Activated CD8-positive, alpha-beta memory T cell treated with anti-CD3 and anti-CD28 coated beads for 24 hours (primary cell): ENCODE measurements around the gene AGBL1.

Source experiments
- DNase-seq: peaks from one replicate; pipeline ENCODE4 v3.0.0-alpha.2; 2020

The AGBL1 gene

DNA sequence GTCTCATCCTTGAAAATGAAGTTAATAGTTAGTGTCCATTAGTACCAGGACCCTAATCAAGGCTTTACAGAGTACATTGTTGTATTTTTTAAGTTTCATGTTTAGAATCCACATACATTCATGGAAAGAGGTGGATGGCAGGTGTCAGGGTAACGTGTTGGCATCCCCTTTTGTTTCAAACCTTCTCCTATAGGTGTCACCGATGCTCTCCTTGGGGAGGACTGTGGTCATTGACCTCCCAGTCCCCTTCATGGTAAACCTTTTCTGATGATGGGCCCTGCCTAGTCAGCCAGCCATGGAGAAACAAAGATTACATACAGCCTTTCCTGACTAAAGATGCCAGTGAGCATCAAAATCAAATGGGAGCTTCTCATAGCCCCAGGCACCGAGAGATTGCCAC, 574.8 kb downstream of the AGBL1 start:
- no peak for DNase-seq

DNA sequence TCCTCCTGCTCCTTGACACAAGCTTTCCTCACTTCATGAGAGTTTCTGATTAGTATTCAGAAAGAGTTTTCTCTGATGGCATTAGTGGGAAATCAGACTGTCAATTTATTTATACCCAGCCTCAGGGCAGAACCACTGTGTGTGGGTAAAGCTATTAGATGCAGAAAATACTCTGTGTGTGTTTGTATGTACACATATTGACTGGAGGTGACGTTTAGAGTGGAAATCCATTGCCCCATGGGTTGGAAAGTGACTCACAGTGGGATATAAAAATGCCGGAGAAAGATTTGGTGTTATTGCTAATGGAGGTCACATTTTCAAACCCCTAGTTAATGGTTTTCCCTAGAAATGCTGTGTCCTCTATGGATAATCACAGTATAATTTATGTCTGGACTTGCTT, 577.6 kb downstream of the AGBL1 start:
- DNase-seq = no peak

DNA sequence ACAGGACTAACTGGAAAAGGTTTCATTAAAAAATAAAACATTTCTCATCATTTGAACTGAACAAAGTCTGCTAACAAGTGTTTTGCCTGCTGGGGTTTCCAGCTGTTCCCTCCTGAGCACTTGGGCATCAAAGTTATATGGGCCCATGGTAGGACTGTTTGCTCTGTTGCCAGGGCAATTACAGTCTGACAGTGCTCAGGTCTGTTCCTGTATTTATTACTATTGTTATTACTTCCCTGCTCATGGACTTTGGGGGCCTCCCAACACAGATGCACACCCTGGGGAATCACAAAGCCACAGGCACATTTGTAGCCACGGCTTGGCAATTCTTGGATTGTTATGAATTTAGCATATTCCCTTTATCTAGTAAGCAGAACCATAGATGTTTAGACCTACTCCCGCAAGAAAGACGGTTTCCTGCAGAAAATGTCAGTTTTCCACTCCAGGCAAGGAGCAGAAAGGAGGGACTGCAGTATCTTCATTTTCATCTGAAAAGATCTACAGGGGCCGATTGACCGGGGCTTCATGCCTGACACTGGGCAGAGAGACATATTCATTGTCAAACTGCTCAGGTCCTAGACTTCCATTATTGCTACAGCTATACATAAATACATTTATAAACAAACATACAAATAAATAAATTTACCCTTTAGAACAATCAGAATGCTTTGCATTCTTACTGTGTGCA, 580.2 kb downstream of the AGBL1 start:
- DNase-seq = no peak

DNA sequence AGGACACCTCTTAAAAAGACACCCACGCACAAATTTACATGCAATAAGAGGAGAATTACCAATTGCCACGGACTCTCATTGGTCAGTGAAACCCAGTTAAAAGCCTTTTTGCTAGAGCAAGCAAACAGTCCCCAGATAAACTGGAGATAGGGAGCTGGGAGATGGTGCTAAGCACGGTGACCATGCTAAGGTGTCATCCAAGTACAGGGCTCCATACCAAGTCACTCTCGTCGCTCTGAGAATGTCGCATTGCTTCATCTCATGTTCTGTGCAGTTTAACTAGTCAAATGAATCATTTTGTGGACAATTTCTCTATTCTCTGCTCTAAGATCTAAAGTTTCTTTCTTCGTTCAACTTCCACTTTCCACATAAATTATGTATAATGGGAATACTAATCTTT, 581.9 kb downstream of the AGBL1 start:
- no peak for DNase-seq

DNA sequence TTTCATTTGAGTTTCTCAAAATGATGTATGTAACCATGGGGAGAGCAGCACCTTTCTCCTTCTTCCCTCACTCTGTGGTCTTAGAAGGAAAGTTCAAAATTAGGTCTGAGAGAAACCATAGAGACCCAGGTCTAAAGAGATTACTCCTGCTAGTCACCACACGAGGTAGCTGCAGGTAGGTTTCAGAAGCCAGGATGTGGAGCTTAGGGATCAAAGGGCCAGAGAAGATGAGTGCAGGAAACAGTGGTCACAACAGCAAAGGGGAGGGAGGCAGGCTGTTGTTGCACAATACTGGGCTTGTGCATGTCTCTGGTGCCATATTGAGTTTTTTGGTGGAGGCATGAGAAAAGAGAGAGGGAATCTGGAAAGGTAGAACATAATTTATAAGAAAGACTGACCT, 583.6 kb downstream of the AGBL1 start:
- DNase-seq = no peak

DNA sequence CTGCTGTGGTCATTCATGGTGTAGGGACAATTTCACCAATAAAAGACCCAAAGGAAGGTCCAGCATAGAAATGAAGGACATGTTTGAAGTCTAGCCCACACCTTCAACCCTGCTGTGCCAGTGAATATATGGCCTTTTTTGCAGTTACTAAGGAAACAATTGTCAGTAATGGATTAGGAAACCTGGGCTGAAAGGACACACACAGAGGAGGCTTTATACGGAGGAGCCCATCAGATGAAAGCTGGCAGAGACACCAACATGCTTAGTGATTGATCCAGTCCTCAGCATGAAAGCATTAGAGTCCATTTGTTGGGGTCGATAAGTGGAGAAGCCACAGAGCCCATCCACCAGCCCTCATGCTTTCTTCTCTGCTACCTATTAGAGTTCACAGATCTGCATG, 584.3 kb downstream of the AGBL1 start:
- DNase-seq = no peak

DNA sequence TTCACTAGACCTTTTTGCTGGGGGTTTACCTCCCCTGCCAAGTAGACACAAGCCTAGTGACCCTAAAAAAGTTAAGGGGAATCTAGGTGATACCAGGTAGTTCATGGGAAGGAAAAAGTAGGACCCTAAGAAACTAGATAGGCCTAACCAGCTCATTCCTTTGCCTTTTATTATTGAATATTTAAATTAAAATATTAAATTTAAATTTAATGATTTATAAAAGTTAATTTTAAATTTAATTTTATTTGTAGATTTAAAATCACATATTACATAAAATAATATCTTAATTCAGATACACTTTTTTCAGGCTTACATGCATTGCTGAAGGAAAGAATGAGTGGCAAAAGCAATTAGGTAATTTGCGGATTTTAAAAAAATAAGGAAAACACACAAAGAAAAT, 584.9 kb downstream of the AGBL1 start:
- DNase-seq = no peak

DNA sequence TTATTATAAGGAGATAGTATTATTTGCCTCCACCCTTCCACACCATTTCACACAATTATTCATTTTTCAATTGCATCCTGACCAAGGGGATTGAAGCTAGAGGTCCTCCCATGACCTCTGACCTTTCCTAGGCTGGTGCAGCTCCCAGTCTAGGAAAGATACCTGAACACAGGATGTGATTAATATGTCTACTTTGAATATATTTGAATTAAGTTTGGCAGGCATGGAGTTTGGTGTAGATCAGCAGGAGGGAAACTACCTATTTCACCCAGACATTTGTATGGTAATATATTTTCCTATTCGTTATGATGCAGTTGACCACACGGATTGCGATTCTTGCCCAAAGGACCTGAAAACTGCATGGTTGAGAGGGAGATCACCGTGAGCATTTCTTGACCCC, 596.3 kb downstream of the AGBL1 start:
- no peak for DNase-seq

DNA sequence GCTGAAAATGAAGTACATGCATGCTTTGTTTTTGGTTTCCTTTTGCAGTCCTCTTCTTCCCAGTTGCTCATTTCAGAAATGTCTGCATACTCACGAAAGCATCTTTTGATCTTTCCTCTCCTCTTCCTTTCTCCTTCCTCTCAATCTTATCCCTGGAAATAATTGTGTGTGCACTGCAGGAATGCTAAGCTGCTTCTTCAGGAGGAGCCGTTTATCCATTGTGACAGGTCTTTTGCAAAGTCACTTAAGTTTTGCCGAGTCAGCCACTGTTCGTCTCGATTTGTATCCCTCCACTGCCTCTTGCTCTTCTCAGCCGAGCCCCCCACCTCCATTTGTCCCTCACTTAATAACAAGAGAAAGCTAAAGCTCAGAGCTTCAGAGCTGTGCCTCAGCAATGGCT, 597.6 kb downstream of the AGBL1 start:
- no peak for DNase-seq

DNA sequence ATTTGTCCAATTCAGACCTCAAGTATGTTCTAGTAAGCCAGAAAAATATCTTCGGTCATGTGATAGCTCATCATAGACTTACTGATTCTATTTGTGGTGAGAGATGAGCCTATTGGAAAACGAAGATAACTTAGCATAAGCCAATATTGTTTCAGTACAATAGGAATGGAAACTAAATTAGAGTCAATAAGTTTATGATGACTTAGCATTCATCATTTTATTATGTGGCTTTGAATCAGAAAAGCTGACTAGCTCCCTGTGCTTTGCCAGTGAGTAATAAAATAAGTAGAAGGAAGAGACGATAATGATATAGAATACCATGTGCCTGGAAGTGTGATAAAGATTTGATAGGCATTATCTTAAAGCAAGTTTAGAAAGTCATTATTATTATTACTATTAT, 605.6 kb downstream of the AGBL1 start:
- DNase-seq = no peak

DNA sequence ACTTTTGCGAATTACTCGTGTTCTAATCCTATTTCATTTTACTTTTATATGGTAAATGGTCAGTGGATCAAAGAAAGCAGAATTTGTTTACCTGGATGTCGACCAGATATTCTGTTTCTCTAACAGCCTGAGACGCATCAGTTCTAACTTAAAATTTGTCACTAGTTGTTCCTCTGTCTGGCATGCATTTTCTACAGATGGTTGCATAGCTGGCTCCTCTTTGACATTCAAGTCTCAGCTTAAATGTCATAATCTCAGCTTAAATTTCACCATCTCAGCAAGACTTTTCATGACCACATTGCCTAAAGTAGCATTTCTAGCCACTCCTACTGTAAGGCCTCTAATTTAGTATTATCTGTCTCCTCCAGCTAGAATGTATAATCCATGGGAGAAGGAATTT, 609.3 kb downstream of the AGBL1 start:
- DNase-seq = no peak

DNA sequence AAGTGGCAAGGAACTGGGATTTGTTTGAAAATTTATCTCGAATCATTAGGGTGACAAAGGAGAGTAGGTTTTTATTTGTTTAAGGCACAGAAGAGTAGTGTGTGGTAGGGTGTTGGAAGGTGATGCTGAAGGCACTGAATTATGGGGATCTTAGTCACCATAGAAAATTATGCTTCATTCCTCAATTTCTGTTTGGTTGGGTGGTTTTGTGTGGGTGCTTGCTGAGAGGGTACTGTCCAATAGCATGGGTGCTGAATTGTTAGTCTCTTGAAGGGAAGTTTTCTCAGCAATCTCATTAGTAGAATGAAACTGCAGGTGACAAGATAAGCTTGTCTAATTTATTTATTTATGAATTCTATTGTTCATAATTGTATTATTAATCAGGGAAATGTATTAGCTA, 610.9 kb downstream of the AGBL1 start:
- no peak for DNase-seq

DNA sequence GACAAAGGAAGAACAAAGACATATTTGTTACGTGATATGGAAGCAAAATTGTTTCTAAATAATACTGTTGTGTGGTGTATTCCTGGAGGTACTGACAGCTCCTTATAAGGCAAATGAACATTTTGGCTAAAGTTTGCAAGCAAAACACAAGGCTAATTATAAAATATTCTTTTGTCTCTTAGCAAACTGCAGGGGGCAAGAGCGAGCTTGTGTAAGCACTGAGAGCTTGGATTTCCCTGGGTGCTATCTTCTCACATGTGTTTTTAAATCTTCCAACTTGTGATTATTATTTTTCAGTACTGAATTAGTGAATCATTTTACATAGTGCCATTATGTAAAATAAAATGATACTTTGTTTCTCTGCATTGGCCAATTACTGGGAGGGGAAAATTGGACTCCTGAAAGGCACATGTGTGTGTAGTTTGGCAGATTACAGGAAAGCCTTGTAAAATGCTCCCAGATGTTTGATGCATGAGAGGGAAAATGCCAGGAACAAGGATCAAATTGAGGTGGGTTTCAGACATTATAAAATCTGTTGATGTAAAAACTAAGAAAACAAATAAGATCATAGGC, 611.5 kb downstream of the AGBL1 start:
- DNase-seq = no peak

DNA sequence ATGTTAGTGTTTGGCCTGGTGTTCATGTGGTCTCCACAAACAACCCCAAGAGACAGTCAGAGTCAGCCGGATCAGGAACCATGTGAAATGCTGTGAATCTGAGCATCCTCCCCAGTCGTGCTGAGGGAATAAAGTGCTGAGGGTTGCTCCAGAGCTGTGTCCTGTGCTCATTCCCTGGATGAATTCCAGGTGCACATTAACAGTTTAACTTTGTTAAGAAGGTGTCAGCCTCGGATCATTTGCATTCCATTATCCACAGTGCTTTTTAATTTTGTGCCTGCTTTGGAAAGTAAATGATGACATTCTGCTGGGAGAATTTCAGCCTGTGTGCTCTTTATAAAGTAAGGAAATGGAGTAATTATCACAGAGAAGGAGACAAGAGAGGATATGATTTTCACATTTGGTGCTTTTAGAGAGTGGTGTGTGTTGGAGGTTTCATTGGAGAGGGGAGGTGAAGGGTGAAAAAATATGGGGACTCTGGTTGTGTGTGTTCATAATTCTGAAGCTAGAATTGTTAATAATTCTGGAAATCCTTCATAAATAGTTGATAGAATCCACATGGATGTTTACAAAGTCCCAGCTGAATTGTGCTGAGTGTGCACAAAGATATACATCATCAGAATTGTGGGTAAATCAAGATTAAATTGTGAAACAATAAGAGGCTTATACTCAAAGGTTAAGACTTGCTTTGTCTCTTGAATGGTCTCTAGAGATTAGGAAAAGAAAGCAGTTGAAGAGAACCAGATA, 621.4 kb downstream of the AGBL1 start:
- DNase-seq = no peak

DNA sequence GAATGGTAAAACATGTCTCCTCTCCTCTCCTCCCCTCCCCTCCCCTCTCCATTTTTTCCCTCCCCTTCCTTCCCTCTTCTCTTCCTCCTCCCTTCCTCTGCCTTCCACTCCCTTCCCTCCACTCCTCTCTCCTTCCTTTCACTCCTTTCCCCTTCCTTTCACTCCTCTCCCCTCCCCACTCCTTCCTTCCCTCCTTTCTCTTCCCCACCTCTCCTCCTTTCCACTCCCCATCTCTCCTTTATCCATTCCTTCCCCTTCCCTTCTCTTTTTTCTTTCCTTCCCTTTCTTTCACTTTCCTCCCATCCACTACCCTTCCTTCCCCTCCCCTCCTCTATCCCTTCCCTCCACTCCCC, 621.9 kb downstream of the AGBL1 start:
- DNase-seq = no peak

DNA sequence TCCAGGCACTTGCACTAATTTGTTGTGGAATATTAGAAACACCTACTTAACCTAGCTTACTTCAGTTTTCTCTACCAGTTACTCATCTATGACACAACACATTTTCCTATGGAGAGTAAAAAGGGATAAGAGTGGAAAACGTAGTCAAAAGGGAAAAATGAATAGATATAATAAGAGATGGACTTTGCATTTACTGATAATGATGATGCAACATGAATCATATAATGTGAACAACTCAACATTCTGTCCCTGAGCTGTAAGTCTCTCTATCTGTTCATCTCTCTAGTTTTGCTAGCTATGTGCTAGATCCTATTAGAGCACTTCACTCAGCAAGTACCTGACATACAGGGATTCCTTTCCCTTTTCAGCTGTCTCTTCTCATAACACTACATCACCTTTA, 627.1 kb downstream of the AGBL1 start:
- DNase-seq = no peak

DNA sequence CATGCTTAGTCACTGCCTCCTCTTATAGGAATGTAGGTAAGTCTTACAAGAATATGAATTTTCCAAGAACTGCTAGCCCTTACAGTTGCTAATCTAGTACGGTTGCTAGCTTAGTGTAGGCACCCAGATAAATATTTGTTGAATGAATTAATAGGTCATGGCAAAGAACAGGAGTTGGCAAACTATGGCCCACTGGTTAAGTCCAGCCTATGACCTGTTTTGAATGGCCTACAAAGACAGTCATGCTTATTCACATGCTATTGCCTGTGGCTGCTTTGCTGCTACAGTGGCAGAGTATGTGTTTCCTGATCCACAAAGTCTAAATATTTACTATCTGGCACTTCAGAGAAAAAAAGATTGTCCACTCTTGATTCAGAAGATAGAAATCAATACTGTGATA, 631.8 kb downstream of the AGBL1 start:
- DNase-seq = no peak

DNA sequence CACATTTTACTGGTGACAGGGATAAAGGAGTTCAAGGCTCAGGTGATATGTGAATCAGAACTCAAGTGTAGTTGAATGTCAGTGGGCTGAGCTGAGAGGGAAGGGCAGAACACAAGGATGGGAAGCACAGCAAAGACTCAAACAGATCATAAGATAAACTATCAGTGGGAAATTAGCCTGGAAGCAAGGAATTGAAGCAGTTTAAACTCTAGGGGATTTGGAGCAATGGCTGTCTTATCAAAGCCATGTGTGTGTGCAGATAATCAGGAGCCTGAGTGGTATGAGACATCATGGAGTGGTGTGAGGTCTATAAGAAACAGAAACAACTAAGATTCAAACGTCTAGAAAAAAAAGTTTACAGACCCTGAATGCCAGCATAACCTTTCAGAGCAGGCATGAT, 634.6 kb downstream of the AGBL1 start:
- no peak for DNase-seq

DNA sequence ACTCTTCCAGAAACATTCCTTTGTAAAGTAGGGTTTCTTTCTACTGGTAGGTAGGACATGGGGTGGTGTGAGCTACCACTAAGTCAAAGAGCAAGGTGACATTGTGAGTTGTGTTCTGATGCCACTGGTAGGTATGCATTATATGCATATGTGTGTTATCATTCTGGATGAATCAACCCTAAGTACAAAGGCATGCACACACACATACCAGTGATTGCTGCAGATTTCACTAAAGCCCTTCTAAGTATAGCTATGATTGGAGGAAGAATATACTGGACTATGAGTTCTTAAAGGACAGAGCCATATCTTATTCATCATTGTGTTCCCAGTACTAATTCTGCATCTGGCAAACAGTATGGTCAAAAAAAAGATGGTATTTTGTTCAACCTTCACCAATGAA, 646.0 kb downstream of the AGBL1 start:
- no peak for DNase-seq

DNA sequence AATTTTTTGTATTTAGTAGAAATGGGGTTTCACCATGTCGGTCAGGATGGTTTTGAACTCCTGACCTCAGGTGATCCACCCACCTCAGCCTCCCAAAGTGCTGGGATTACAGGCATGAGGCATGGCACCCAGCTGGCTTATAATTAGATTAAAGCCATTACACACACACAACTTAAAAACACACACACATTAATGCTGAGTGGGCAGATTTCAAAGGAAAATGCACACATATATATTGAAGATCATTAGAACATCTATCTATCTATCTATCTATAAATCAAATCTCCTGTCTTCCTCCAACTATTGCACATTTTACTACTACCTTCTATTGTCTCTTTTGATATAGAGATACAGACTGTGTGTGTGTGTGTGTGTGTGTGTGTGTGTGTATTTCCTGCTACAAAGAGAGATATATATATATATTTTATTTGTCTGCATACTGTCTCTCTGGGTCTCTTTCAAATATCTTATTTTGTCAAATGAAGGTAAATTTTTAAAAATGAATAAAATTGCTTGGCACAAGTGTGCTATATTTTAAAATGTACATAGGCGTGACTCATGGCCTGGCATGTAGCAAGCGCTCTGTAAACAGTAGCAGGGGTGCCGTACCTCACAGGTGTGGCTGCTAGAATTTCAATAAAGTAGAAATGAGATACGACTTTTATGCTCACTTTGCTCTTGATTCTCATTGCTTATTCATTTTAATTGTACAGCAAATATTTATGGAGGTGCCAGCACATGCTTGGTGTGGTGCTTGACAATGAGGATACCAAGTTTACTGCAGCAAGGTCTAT, 655.8 kb downstream of the AGBL1 start:
- no peak for DNase-seq

DNA sequence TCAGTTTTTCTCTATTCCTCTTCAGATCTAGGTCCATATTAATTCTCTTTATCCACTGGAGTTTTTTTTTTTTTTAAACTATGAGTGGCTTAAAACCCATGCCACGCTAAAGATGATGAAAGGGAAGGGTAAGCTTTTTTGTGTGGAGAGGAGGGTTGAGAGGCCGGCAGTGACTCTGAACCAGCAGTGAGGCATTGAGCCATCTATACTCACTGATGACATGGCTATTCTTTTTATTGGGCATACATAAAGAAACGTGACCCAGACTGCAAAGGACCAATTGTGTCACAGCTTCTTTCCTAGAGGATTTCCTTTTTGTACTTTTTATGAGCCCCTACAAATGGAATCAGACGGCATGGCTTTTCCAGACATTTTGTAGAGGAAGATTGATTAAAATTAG, 662.2 kb downstream of the AGBL1 start:
- no peak for DNase-seq

DNA sequence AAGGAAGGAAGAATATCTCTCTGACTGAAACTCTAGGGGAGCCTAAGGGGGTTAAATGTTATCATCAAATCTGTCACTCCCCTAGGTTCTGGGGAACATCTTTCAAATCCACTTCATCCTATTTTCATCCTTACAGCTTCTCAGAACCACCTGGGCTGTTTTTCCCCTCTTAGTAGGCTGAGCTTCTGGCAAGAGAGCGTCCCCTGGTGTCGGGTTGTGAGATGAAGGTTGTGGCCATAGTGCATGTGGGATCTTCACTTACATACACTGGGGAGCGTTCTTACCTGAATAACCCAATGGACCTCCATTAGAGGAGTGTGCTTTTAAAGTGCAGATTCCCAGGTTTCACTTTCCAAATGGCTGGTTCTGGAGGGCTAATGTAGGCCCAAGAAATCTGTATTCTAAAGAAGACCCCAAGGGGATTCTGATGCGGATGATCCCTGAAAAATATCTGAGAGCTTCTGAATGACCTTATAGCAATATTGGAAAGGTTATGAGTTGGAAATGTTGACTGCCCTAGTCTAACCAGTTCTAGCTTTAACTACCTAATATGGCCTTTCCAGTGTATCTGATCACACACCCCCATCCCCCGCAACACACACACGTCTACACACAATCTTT, 663.7 kb downstream of the AGBL1 start:
- DNase-seq = peak; percentile 82

DNA sequence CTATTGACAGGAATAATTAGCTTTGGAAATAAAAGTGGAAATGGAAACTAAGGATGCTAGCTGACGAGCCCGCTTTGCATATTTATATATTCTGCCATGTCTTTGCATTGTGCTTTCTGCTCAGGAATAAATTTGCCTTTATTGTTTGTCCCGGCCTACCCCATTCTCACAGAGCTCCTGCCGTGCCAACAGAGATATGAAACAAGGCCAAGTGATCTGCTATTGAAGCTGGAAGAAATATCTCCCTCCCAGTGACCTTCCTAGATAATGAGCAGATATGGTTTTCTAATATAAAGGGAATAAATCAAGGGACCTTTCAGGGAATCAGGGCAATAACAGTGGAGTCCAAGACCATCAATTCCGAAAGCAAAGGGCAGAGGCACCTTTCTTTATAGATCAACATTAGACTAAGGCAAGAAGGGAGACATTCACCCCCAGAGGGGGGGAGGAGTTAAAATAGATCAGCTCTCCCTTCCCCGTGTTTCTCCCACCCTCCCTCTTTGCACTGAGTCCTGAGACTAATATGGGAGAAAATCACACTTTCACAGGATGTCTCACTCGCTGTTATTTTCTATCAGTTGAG, 664.6 kb downstream of the AGBL1 start:
- DNase-seq = no peak
